Measurements from ENCODE around the gene PHPT1.

Gene PHPT1

GRCh38 chr9:136849960-136850865 is 1.0 kb downstream of the PHPT1 start:
- DNase-seq, result peak; percentile 45

- peak; percentile 40 for DNase-seq
Measured at GRCh38 chr9:136850866-136851775, 1.9 kb downstream of the PHPT1 start.

- DNase-seq, result peak; percentile 23
Measured at GRCh38 chr9:136851941-136852663, 2.9 kb downstream of the PHPT1 start, which contains the start of gene MAMDC4. MAMDC4 (plus strand) TSS chr9:136852346; CDS start chr9:136852417, 71 bp downstream.

GRCh38 chr9:136852664-136853595 is 3.7 kb downstream of the PHPT1 start:
- peak; percentile 47 for DNase-seq

GRCh38 chr9:136853596-136854112 is 4.4 kb downstream of the PHPT1 start:
- DNase-seq, result no peak

GRCh38 chr9:136854113-136854841 is 5.1 kb downstream of the PHPT1 start:
- peak; percentile 52 for DNase-seq

- peak; percentile 39 for DNase-seq
Measured at GRCh38 chr9:136854842-136855460, 5.7 kb downstream of the PHPT1 start.

- no peak for DNase-seq
Measured at GRCh38 chr9:136855461-136856078, 6.4 kb downstream of the PHPT1 start.

GRCh38 chr9:136856079-136856476 is 6.9 kb downstream of the PHPT1 start:
- no peak for DNase-seq

- peak; percentile 37 for DNase-seq
Measured at GRCh38 chr9:136856541-136857141, 7.4 kb downstream of the PHPT1 start.

- peak; percentile 42 for DNase-seq
Measured at GRCh38 chr9:136857166-136857565, 8.0 kb downstream of the PHPT1 start.

- DNase-seq, result peak; percentile 34
Measured at GRCh38 chr9:136857581-136858412, 8.6 kb downstream of the PHPT1 start.

- DNase-seq, result no peak
Measured at GRCh38 chr9:136858452-136858843, 9.2 kb downstream of the PHPT1 start.

- peak; percentile 70 for DNase-seq
Measured at GRCh38 chr9:136858844-136859757, 9.9 kb downstream of the PHPT1 start.

- DNase-seq, result no peak
Measured at GRCh38 chr9:136860529-136860928, 11.3 kb downstream of the PHPT1 start.

GRCh38 chr9:136860933-136861873 is 12.0 kb downstream of the PHPT1 start:
- DNase-seq, result no peak
